ENCODE results near the gene OR11H6. TPM values are rescaled to one million over a fixed set of nuclear protein-coding genes. Genes with fewer than 3 reads are reported as not detected.
"Not testable (repeated sequence)": the region's sequence is repeated elsewhere in the genome, so short reads cannot be mapped to it uniquely, and the experiment has no call there.

The OR11H6 gene
- total and polyA plus RNA-seq, 2 donors (not counting 1 experiment from before 2014, with no cell fraction given), result not detected

DNA sequence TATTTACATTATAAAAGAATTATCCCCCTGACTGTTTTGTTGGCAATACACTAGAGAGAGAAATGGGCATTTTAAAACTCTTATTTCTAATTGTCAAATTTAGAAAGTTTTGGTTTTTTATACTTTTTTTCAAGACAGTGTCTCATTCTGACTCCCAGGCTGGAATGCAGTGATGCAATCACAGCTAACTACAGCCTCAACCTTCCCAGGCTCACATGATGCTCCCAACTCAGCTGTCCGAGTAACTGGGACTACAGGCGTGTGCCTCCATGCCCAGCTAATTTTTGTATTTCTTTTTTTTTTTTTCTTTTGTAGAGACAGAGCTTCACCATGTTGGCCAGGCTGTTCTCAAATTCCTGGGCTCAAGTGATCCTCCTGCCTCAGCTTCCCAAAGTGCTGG lies 8.3 kb upstream of the OR11H6 start:
- Histone ChIP-seq H3K9ac (ENCODE audit: insufficient read depth, low read length) (no peak overlapping the region), H3K36me3 (ENCODE audit: control insufficient read depth, insufficient read depth, low read length) (no peaks in the 10 kb centered on the region), H3K4me3 (replicated peaks in 1 of 4; ENCODE audit: control extremely low read depth in 1 of 4, insufficient read depth in 1 of 4, low read depth in 3 of 4, low read length in 4 of 4) (no peak overlapping the region), H3K4me1 (ENCODE audit: control insufficient read depth, extremely low read depth, insufficient read depth, low read length) (no peaks in the 10 kb centered on the region), H3K79me2 (ENCODE audit: control insufficient read depth, insufficient read depth, low read length) (no peaks in the 10 kb centered on the region), H3K4me2 (ENCODE audit: extremely low read depth, insufficient read depth, low read length) (no peak overlapping the region), H4K20me1 (ENCODE audit: control insufficient read depth, extremely low read depth, insufficient read depth, low read length) (no peaks in the 10 kb centered on the region), H2AFZ (ENCODE audit: low read length) (no peak overlapping the region), H3K27ac (ENCODE audit: insufficient read depth, low read length) (no peak overlapping the region), H3K9me3 (ENCODE audit: control insufficient read depth, insufficient read depth, low read depth, low read length) (no peaks in the 10 kb centered on the region), H3K27me3 (ENCODE audit: control insufficient read depth, insufficient read depth, low read length) (no peaks in the 10 kb centered on the region)
- DNase-seq (ENCODE audit: low read depth in 2 of 2), result no peak
- TF ChIP-seq EZH2 (IDR thresholded peaks at IDR 0.05; ENCODE audit: low read length, missing control alignments) (no peak), CTCF (conservative IDR thresholded peaks at IDR 0.05 in 1 of 2, IDR thresholded peaks at IDR 0.05 in 1 of 2; ENCODE audit: low read depth in 1 of 2, low read length in 2 of 2) (no peak)

- TF ChIP-seq EZH2 (IDR thresholded peaks at IDR 0.05; ENCODE audit: low read length, missing control alignments), result no peak
- no peak for TF ChIP-seq CTCF (conservative IDR thresholded peaks at IDR 0.05 in 1 of 2, IDR thresholded peaks at IDR 0.05 in 1 of 2; ENCODE audit: low read depth in 1 of 2, low read length in 2 of 2)
- DNase-seq (ENCODE audit: low read depth in 2 of 2), result no peak
- H3K4me3 ChIP-seq (replicated peaks in 1 of 4; ENCODE audit: control extremely low read depth in 1 of 4, insufficient read depth in 1 of 4, low read depth in 3 of 4, low read length in 4 of 4), result no peak overlapping the region
Observed at GRCh38 chr14:20219033-20219432, 4.5 kb upstream of the OR11H6 start.

DNA sequence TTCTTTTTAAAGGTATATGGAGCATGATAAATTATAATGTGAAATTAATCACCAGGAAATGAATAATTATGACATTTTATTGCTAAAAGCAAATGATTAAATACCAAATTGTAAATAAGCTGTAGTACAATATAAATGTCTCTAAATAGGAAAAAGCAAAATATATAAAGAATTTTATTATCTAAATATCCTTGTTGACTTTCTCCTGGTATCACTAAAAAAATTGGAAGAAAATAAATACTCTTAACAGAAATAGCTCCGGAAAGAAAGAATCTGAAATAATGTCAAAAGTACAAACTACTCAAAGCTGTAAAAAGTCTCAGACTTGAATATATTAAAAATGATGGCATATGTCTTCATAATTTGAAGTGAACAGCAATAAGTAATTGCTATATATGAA lies 5.2 kb downstream of the OR11H6 start, which contains the start of gene OR11H7:
Gene OR11H7, plus strand, starts transcription at position 301 of the 400 bp plus-strand sequence.
- Histone ChIP-seq H3K36me3 (ENCODE audit: control insufficient read depth, insufficient read depth, low read length) (no peaks in the 10 kb centered on the region), H3K27me3 (ENCODE audit: control insufficient read depth, insufficient read depth, low read length) (no peaks in the 10 kb centered on the region), H2AFZ (ENCODE audit: low read length) (no peak within 1 kb of the TSS), H3K9me3 (ENCODE audit: control insufficient read depth, insufficient read depth, low read depth, low read length) (no peaks in the 10 kb centered on the region), H3K4me1 (ENCODE audit: control insufficient read depth, extremely low read depth, insufficient read depth, low read length) (no peaks in the 10 kb centered on the region), H3K79me2 (ENCODE audit: control insufficient read depth, insufficient read depth, low read length) (no peaks in the 10 kb centered on the region), H3K27ac (ENCODE audit: insufficient read depth, low read length) (no peak within 1 kb of the TSS), H4K20me1 (ENCODE audit: control insufficient read depth, extremely low read depth, insufficient read depth, low read length) (no peaks in the 10 kb centered on the region), H3K9ac (ENCODE audit: insufficient read depth, low read length) (no peak within 1 kb of the TSS), H3K4me2 (ENCODE audit: extremely low read depth, insufficient read depth, low read length) (no peak within 1 kb of the TSS), H3K4me3 (replicated peaks in 1 of 4; ENCODE audit: control extremely low read depth in 1 of 4, insufficient read depth in 1 of 4, low read depth in 3 of 4, low read length in 4 of 4) (no peak within 1 kb of the TSS)
- TF ChIP-seq EZH2 (IDR thresholded peaks at IDR 0.05; ENCODE audit: low read length, missing control alignments), result no peak
- no peak for TF ChIP-seq CTCF (conservative IDR thresholded peaks at IDR 0.05 in 1 of 2, IDR thresholded peaks at IDR 0.05 in 1 of 2; ENCODE audit: low read depth in 1 of 2, low read length in 2 of 2)
- DNase-seq (ENCODE audit: low read depth in 2 of 2), result no peak

More at GRCh38 chr14:20219033-20219432, 4.5 kb upstream of the OR11H6 start:
- no peaks in the 10 kb centered on the region for H3K79me2 ChIP-seq (ENCODE audit: control insufficient read depth, insufficient read depth, low read length)
- H3K9me3 ChIP-seq (ENCODE audit: control insufficient read depth, insufficient read depth, low read depth, low read length), result no peaks in the 10 kb centered on the region
- H3K27ac ChIP-seq (ENCODE audit: insufficient read depth, low read length), result no peak overlapping the region
- H3K9ac ChIP-seq (ENCODE audit: insufficient read depth, low read length), result no peak overlapping the region
- no peaks in the 10 kb centered on the region for H3K36me3 ChIP-seq (ENCODE audit: control insufficient read depth, insufficient read depth, low read length)
- no peak overlapping the region for H3K4me2 ChIP-seq (ENCODE audit: extremely low read depth, insufficient read depth, low read length)
- H4K20me1 ChIP-seq (ENCODE audit: control insufficient read depth, extremely low read depth, insufficient read depth, low read length), result no peaks in the 10 kb centered on the region
- no peaks in the 10 kb centered on the region for H3K4me1 ChIP-seq (ENCODE audit: control insufficient read depth, extremely low read depth, insufficient read depth, low read length)
- no peaks in the 10 kb centered on the region for H3K27me3 ChIP-seq (ENCODE audit: control insufficient read depth, insufficient read depth, low read length)
- no peak overlapping the region for H2AFZ ChIP-seq (ENCODE audit: low read length)

GRCh38 chr14:20235415-20235814 lies 11.9 kb downstream of the OR11H6 start:
- DNase-seq (ENCODE audit: low read depth in 2 of 2); H3K27ac ChIP-seq (ENCODE audit: insufficient read depth, low read length); H3K4me2 ChIP-seq (ENCODE audit: extremely low read depth, insufficient read depth, low read length); H2AFZ ChIP-seq (ENCODE audit: low read length); H4K20me1 ChIP-seq (ENCODE audit: control insufficient read depth, extremely low read depth, insufficient read depth, low read length); H3K9ac ChIP-seq (ENCODE audit: insufficient read depth, low read length); H3K4me3 ChIP-seq (replicated peaks in 1 of 4; ENCODE audit: control extremely low read depth in 1 of 4, insufficient read depth in 1 of 4, low read depth in 3 of 4, low read length in 4 of 4); H3K9me3 ChIP-seq (ENCODE audit: control insufficient read depth, insufficient read depth, low read depth, low read length); H3K79me2 ChIP-seq (ENCODE audit: control insufficient read depth, insufficient read depth, low read length); H3K27me3 ChIP-seq (ENCODE audit: control insufficient read depth, insufficient read depth, low read length); H3K36me3 ChIP-seq (ENCODE audit: control insufficient read depth, insufficient read depth, low read length); H3K4me1 ChIP-seq (ENCODE audit: control insufficient read depth, extremely low read depth, insufficient read depth, low read length): not testable (repeated sequence)
